Endodermal cell (in vitro differentiated cells): ENCODE results near the gene SIX6. TPM values are rescaled to one million over a fixed set of nuclear protein-coding genes. Genes with fewer than 3 reads are reported as not detected.

ENCODE experiments used
- DNase-seq: peaks from one replicate; pipeline ENCODE4 v3.0.0-alpha.2; 2017
- H3K27ac ChIP-seq: 2 replicates; pipeline ENCODE4 v1.5.1; 2013; ENCODE audit warnings: mild to moderate bottlenecking, low read depth, low read length, moderate library complexity
- H3K27me3 ChIP-seq: 2 replicates; pipeline ENCODE4 v1.6.1; 2013; ENCODE audit warnings: mild to moderate bottlenecking, low read length, moderate library complexity; ENCODE audit not compliant: insufficient read depth, control insufficient read depth, poor library complexity, severe bottlenecking
- H3K36me3 ChIP-seq: 2 replicates; pipeline ENCODE4 v1.7.0; 2013; ENCODE audit warnings: mild to moderate bottlenecking, low read length, moderate library complexity; ENCODE audit not compliant: control insufficient read depth, insufficient read depth
- H3K4me1 ChIP-seq: one replicate; pipeline ENCODE4 v1.7.0; 2013; ENCODE audit warnings: low read length; ENCODE audit not compliant: control insufficient read depth, insufficient read depth
- H3K4me3 ChIP-seq: 2 replicates; pipeline ENCODE4 v1.5.1; 2013; ENCODE audit warnings: mild to moderate bottlenecking, low read length, moderate library complexity
- H3K9ac ChIP-seq: 2 replicates; pipeline ENCODE4 v1.6.1; 2013; ENCODE audit warnings: mild to moderate bottlenecking, low read length, moderate library complexity; ENCODE audit not compliant: poor library complexity, severe bottlenecking; ENCODE audit errors: extremely low read depth
- H3K9me3 ChIP-seq: 2 replicates; pipeline ENCODE4 v1.6.1; 2013; ENCODE audit warnings: mild to moderate bottlenecking, low read length, moderate library complexity; ENCODE audit not compliant: control insufficient read depth
- H3K27ac Mint-ChIP-seq: 2 replicates; pipeline ENCODE4 v1.8.0; 2020; ENCODE audit warnings: mixed read lengths
- H3K27me3 Mint-ChIP-seq: 2 replicates; pipeline ENCODE4 v1.8.0; 2021; ENCODE audit warnings: mild to moderate bottlenecking, mixed read lengths; ENCODE audit not compliant: insufficient read depth
- H3K36me3 Mint-ChIP-seq: 2 replicates; pipeline ENCODE4 v1.8.0; 2020; ENCODE audit warnings: low read depth, mixed read lengths
- H3K4me1 Mint-ChIP-seq: 2 replicates; pipeline ENCODE4 v1.8.0; 2020; ENCODE audit warnings: mixed read lengths
- H3K4me3 Mint-ChIP-seq: 2 replicates; pipeline ENCODE4 v1.8.0; 2020; ENCODE audit warnings: mild to moderate bottlenecking, moderate library complexity, mixed read lengths
- H3K9me3 Mint-ChIP-seq: 2 replicates; pipeline ENCODE4 v1.8.0; 2020; ENCODE audit warnings: mild to moderate bottlenecking, mixed read lengths
- whole genome bisulfite sequencing, 2 experiments: methylation state at CpG; one replicate each; pipeline versions ENCODE4 v1.1.5 to v1.1.7; 2013; ENCODE audit warnings: missing lambda C conversion rate in 2 of 2, mixed read lengths in 1 of 2; ENCODE audit not compliant: insufficient coverage in 1 of 2, insufficient read length in 1 of 2; 5-methylcytosine and 5-hydroxymethylcytosine counted together
- total RNA-seq, 2 donors: library from RNA; stranded (reverse); fragmentation: NEBNext Ultra II Directional in 1 of 2; extraction: Animal tissue kit (Norgen Biotek cat#: 25700) in 1 of 2; gene quantifications; 2 replicates in 1 of 2; 3 replicates in 1 of 2; pipeline ENCODE4 v1.2.1, GENCODE V29; 2021
- TF ChIP-seq, protein P1 (sequence below): fragments of 200-600 bp; sonication (generic); conservative IDR thresholded peaks from 2 replicates; pipeline ENCODE4 v1.5.0; 2021; ENCODE audit warnings: antibody characterized with exemption, mild to moderate bottlenecking

SIX6 gene
- total RNA-seq, 2 donors from 2014 or later, result not detected

- H3K9ac ChIP-seq, result no peak overlapping the region
- Mint-ChIP-seq H3K27me3 (no peaks in the 10 kb centered on the region), H3K4me1 (no peaks in the 10 kb centered on the region), H3K4me3 (no peak overlapping the region), H3K27ac (no peak overlapping the region), H3K36me3 (no peaks in the 10 kb centered on the region), H3K9me3 (peaks cover 13% of the 10 kb centered on the region)
- H3K27me3 ChIP-seq, result no peaks in the 10 kb centered on the region
- no peak overlapping the region for H3K27ac ChIP-seq
- TF ChIP-seq, protein P1, sequence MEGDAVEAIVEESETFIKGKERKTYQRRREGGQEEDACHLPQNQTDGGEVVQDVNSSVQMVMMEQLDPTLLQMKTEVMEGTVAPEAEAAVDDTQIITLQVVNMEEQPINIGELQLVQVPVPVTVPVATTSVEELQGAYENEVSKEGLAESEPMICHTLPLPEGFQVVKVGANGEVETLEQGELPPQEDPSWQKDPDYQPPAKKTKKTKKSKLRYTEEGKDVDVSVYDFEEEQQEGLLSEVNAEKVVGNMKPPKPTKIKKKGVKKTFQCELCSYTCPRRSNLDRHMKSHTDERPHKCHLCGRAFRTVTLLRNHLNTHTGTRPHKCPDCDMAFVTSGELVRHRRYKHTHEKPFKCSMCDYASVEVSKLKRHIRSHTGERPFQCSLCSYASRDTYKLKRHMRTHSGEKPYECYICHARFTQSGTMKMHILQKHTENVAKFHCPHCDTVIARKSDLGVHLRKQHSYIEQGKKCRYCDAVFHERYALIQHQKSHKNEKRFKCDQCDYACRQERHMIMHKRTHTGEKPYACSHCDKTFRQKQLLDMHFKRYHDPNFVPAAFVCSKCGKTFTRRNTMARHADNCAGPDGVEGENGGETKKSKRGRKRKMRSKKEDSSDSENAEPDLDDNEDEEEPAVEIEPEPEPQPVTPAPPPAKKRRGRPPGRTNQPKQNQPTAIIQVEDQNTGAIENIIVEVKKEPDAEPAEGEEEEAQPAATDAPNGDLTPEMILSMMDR, result no peak
- no peak for DNase-seq
- no peaks in the 10 kb centered on the region for H3K9me3 ChIP-seq
- no peaks in the 10 kb centered on the region for H3K36me3 ChIP-seq
- no peak overlapping the region for H3K4me3 ChIP-seq
- no peaks in the 10 kb centered on the region for H3K4me1 ChIP-seq
Observed at GRCh38 chr14:60537663-60538062, 28.7 kb downstream of the SIX6 start.

DNA sequence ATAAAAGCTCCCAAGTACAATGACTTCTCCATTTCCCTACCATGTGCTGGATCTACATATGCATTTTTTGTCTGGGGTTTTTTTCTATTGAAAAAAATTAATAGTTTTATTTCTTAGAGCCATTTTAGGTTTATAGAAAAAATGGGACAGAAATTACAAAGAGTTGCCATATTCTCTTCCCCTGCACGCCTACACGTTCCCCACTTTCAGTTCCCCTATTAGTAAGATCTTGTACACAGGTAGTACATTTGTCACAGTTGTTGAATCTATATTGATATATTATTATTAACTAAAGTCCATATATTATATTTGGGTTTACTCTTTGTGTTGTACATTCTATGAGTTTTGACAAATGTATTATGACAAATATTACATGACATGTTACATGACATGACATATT is 35.7 kb downstream of the SIX6 start:
- DNase-seq, result no peak
- Histone ChIP-seq H3K4me3 (no peak overlapping the region), H3K27ac (no peak overlapping the region), H3K9ac (no peak overlapping the region), H3K9me3 (peaks cover 12% of the 10 kb centered on the region), H3K27me3 (no peaks in the 10 kb centered on the region), H3K36me3 (no peaks in the 10 kb centered on the region), H3K4me1 (no peaks in the 10 kb centered on the region)
- H3K27me3 Mint-ChIP-seq, result peaks cover 9% of the 10 kb centered on the region
- TF ChIP-seq, protein P1, result no peak
- peaks cover 20% of the 10 kb centered on the region for H3K9me3 Mint-ChIP-seq
- no peak overlapping the region for H3K27ac Mint-ChIP-seq
- 80% methylated on average over 1 of the region's 2 CpGs; no CpG with 5 or more reads in 1 of the 2 experiments for WGBS, 2 experiments
- H3K4me1 Mint-ChIP-seq, result no peaks in the 10 kb centered on the region
- H3K36me3 Mint-ChIP-seq, result no peaks in the 10 kb centered on the region
- no peak overlapping the region for H3K4me3 Mint-ChIP-seq

GRCh38 chr14:60553808-60554207 is 44.9 kb downstream of the SIX6 start:
- Mint-ChIP-seq H3K9me3 (peaks cover 2% of the 10 kb centered on the region), H3K27ac (no peak overlapping the region), H3K36me3 (no peaks in the 10 kb centered on the region), H3K27me3 (peaks cover 4% of the 10 kb centered on the region), H3K4me3 (no peak overlapping the region), H3K4me1 (no peaks in the 10 kb centered on the region)
- 100% methylated on average over 1 of the region's 1 CpG; no CpG with 5 or more reads in 1 of the 2 experiments for WGBS, 2 experiments
- TF ChIP-seq, protein P1, result no peak
- Histone ChIP-seq H3K9me3 (no peaks in the 10 kb centered on the region), H3K36me3 (no peaks in the 10 kb centered on the region), H3K9ac (no peak overlapping the region), H3K27me3 (no peaks in the 10 kb centered on the region), H3K4me3 (no peak overlapping the region), H3K4me1 (no peaks in the 10 kb centered on the region), H3K27ac (no peak overlapping the region)
- no peak for DNase-seq
